ENCODE data around the gene CYP2A7. TPM values are rescaled to one million over a fixed set of nuclear protein-coding genes. Genes with fewer than 3 reads are reported as not detected.
A peak's percentile ranks its signal among the peaks of the same experiment; 100 is the strongest.
"Not testable (repeated sequence)": the region's sequence is repeated elsewhere in the genome, so short reads cannot be mapped to it uniquely, and the experiment has no call there.

CYP2A7 gene
- total RNA-seq, 1 donor from 2014 or later, result 1.7 TPM

DNA sequence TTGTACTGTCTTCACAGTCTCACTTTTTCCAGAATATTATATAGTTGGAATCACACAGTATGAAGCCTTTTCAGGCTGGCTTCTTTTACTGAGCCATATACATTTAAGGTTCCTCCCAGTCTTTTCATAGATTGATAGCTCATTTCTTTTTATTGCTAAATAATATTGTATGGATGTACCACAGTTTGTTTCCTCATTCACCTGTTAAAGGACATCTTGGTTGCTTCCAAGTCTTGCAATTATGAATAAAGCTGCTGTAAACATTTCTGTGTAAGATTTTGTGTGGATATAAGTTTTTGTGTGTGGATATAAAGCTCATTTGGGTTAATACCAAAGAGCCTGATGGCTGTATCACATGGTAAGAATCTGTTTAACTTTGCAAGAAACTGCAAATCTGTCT is 24.5 kb upstream of the CYP2A7 start:
- Histone ChIP-seq H3K27me3 (no peaks in the 10 kb centered on the region), H3K36me3 (no peaks in the 10 kb centered on the region), H3K9me3 (no peaks in the 10 kb centered on the region), H3K27ac (no peak overlapping the region), H3K4me3 (no peak overlapping the region), H3K4me1 (no peaks in the 10 kb centered on the region)
- intact Hi-C loops (cut with DNase I), result no loop called here
- ATAC-seq (no peak), DNase-seq (no peak)
- TF ChIP-seq, protein P1, sequence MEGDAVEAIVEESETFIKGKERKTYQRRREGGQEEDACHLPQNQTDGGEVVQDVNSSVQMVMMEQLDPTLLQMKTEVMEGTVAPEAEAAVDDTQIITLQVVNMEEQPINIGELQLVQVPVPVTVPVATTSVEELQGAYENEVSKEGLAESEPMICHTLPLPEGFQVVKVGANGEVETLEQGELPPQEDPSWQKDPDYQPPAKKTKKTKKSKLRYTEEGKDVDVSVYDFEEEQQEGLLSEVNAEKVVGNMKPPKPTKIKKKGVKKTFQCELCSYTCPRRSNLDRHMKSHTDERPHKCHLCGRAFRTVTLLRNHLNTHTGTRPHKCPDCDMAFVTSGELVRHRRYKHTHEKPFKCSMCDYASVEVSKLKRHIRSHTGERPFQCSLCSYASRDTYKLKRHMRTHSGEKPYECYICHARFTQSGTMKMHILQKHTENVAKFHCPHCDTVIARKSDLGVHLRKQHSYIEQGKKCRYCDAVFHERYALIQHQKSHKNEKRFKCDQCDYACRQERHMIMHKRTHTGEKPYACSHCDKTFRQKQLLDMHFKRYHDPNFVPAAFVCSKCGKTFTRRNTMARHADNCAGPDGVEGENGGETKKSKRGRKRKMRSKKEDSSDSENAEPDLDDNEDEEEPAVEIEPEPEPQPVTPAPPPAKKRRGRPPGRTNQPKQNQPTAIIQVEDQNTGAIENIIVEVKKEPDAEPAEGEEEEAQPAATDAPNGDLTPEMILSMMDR (IDR thresholded peaks at IDR 0.05), result no peak

DNA sequence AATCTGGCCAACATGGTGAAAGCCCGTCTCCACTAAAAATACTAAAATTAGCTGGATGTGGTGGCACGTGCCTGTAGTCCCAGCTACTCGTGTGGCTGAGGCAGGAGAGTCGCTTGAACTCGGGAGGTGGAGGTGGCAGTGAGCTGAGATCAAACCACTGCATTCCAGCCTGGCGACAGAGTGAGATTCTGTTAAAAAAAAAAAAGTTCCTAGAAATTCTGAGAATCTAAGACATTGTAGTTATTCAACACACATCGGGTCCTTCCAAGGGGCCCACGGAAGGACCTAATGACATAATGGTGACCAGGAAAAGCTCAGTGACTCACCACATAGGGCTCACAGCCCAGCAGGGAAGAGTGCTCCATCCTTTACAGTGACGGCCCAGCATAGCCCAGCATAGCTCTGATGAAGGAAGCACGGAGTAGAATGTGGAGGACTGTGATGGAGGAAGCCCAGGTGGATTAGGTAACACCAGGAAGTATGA is 22.7 kb upstream of the CYP2A7 start:
- intact Hi-C loops (cut with DNase I), result not testable (repeated sequence)

DNA sequence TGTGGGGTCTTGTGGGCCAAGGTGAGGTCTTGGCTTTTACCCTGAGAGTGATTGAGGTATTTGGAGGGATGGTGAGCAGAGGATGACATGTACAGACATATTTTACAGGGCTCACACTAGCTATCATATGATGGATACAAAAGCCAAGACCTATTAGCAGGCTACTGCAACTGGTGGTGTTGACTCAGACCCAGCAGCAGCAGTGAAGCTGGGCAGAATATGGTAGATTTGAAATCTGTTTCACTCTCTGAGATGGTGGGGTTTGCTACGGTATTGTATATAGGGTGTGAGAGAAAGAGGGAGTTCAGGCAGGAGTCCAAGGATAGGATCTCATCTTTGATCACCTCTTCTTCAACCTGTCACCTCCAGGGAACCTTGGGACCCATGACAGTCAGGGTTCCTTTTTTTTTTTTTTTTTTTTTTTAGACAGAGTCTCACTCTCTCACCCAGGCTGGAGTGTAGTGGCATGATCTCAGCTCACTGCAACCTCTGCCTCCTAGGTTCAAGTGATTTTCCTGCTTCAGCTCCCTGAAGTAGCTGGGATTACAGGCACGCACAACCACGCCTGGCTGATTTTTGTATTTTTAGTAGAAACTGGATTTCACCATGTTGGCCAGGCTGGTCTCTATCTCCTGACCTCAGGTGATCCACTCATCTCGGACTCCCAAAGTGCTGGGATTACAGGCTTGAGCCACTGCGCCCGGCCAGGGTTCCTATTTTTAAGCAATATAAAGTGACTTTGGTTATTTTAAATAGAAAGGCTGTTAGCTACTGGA is 20.1 kb upstream of the CYP2A7 start:
- not testable (repeated sequence) for DNase-seq, H3K27me3 ChIP-seq, ATAC-seq

More for the DNA sequence above, 22.7 kb upstream of the CYP2A7 start:
- DNase-seq, H3K36me3 ChIP-seq, H3K9me3 ChIP-seq, H3K27me3 ChIP-seq, H3K4me1 ChIP-seq, H3K27ac ChIP-seq, H3K4me3 ChIP-seq: not testable (repeated sequence)
- peak; percentile 79 for ATAC-seq

DNA sequence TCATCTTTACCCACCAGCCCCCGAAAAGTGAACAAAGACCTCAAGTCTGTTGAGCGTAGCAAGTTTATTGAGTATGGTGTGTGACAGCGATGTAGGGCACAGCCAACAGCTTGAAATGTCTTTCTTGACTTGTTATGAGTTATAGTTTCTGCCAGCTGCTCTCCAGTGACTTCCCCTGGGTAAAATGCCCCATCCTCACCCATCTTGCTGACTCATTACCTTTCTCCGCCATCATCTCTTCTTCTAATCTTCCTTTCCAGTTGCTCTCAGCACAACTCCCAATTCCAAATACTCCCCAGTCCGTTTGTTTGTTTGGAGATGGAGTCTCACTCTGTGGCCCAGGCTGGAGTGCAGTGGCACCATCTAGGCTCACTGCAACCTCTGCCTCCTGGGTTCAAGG is 18.5 kb upstream of the CYP2A7 start:
- H3K4me1 ChIP-seq; intact Hi-C loops (cut with DNase I); H3K27me3 ChIP-seq; ATAC-seq; H3K4me3 ChIP-seq; DNase-seq; H3K36me3 ChIP-seq; H3K27ac ChIP-seq; H3K9me3 ChIP-seq: not testable (repeated sequence)

More for the DNA sequence above, 20.1 kb upstream of the CYP2A7 start:
- intact Hi-C loops (cut with DNase I); H3K4me1 ChIP-seq; H3K4me3 ChIP-seq; H3K27ac ChIP-seq; H3K9me3 ChIP-seq; H3K36me3 ChIP-seq: not testable (repeated sequence)

DNA sequence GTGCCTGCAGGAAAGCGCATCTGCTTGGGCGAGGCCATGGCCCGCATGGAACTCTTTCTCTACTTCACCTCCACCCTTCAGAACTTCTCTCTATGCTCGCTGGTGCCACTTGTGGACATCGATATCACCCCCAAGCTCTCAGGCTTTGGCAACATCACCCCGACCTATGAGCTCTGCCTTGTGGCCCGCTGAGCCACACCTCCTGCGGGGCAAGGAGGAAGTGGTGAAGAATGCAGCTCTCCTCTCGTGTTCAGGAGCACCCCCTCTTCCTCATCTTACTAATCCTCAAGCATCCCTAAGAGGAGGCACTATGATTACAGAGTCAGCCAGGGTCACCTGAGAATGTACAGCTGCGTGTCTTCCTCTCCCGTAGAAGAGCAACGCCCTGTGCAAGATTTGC is 17.9 kb upstream of the CYP2A7 start:
- ATAC-seq, result peak; percentile 65
- H3K36me3 ChIP-seq; DNase-seq; H3K9me3 ChIP-seq; intact Hi-C loops (cut with DNase I); H3K27me3 ChIP-seq; H3K4me3 ChIP-seq; H3K27ac ChIP-seq; H3K4me1 ChIP-seq: not testable (repeated sequence)

DNA sequence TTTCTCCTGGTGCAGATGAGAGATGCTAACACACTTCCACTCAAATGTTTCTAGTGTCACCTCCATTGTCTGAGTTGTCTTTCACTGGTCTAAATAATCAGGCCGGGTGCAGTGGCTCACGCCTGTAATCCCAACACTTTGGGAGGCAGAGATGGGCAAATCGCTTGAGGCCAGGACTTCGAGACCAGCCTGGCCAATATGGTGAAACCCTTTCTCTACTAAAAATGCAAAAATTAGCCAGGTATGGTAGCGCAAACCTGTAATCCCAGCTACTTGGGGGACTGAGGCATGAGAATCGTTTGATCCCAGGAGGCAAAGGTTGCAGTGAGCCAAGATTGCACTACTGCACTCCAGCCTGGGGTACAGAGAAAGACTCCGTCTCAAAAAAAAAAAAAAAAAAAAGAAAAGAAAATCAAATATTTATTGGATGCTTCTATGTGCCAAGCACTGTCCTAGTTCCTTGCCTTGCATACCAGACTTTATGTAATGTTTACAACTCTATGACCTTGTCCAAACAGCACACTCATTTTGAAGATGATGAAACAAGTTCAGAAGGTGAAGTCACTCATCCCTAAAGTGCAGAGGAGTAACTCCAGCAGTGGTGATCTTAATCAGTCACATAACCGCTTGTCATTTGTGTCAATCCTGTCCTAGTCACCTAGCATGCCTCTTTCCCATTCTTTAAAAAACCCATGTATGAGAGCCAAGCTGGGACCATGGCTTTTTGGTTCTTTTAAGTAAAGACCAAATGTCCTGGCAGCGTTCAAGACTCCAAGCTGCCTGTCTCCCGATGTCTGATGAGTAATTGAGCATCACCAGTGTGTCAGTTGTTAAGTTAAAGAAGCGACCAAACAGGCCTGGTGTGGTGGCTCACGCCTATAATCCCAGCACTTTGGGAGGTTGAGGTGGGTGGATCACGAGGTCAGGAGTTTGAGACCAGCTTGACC is 15.1 kb upstream of the CYP2A7 start:
- peak; percentile 64 for ATAC-seq
- H3K27ac ChIP-seq; H3K36me3 ChIP-seq; H3K4me3 ChIP-seq; intact Hi-C loops (cut with DNase I); H3K9me3 ChIP-seq; H3K4me1 ChIP-seq; H3K27me3 ChIP-seq; DNase-seq: not testable (repeated sequence)

DNA sequence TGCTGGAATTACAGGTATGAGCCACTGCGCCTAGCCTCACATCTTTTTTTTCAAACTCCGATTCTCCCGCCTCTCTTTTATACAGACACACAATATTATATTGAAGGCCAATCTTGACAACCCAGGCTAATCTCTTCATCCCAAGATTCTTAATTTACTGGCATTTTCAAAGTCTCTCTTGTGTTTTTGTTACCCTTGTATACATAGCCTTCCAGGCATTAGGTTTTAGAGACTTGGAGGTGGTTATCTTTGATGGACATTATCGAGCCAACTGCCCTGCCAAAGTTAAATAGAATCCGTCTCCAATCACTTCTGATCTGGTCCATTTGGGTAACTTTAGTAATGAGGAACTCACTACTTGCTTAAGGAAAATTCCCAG is 14.4 kb upstream of the CYP2A7 start:
- H3K4me3 ChIP-seq, result no peak overlapping the region
- TF ChIP-seq, protein P1 (IDR thresholded peaks at IDR 0.05), result no peak
- ATAC-seq (no peak), DNase-seq (no peak)
- no peak overlapping the region for H3K27ac ChIP-seq
- H3K36me3 ChIP-seq, result no peaks in the 10 kb centered on the region
- H3K27me3 ChIP-seq, result no peaks in the 10 kb centered on the region
- no peaks in the 10 kb centered on the region for H3K9me3 ChIP-seq
- intact Hi-C loops (cut with DNase I), result no loop called here
- H3K4me1 ChIP-seq, result no peaks in the 10 kb centered on the region

DNA sequence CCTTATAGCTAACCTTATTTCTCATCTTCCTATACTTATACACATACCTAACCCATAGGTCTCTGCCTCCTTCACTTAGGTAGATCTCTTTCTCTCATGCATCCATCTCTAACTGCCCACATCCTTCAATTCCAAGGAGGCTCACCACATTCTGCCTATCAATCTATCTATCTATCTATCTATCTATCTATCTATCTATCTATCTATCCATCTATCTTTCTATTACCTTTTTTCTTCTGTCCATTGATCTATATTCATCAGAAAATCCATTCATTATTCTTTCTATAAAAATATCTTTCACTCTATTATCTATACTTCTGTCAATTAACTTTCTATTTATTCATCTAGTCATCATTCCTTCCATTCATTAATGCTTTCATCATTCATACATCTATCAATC is 11.1 kb upstream of the CYP2A7 start:
- Histone ChIP-seq H3K9me3 (no peaks in the 10 kb centered on the region), H3K36me3 (no peaks in the 10 kb centered on the region), H3K27me3 (no peaks in the 10 kb centered on the region), H3K27ac (no peak overlapping the region), H3K4me1 (no peaks in the 10 kb centered on the region), H3K4me3 (no peak overlapping the region)
- DNase-seq (no peak), ATAC-seq (no peak)
- intact Hi-C loops (cut with DNase I), result no loop called here
- TF ChIP-seq, protein P1 (IDR thresholded peaks at IDR 0.05), result no peak
